ENCODE measurements around the gene COPS4.
"Not testable (repeated sequence)": the region's sequence is repeated elsewhere in the genome, so short reads cannot be mapped to it uniquely, and the experiment has no call there.

COPS4 gene

DNA sequence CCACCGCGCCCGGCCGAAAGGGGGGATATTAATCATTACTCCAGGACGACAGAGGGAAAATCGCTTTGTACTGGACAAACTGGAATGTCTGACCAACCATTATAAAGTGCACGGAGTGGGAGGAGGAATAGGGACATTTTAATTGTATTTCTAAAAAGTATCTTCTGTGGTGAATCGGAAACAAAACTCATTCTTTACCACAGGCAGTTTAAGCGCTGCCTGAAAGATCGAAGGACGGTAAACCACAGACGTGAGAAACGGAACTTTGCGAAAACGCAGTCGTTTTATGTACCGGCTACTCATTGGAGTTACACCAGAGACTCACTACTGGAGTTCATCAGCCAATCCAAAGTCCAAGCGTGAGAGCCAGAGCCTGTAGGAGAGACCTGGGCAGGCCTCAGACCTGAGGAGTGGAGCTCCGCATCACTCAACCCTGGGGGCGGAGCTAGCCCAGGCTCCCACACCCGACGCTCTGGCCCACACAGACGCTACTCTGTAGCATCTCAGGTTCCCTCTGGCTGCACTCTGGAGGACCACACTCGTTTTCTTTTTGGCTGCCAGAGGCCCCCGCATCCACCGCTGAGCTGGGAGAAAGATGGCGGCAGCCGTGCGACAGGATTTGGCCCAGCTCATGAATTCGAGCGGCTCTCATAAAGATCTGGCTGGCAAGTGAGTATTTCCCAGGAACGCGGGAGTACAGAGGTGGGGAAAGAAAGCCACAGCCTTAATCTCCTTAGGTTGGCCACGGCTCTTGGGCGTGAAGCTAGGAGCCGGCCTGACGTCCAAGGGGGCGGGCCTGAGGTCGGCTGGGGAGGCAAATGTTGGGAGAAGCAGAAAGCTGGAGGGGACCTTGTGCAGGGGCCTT, at the start of gene COPS4:
Gene COPS4, plus strand, starts transcription at position 554 of the 865 bp plus-strand sequence. Its CDS starts 42 bp downstream, at position 596.
- H3K27me3 Mint-ChIP-seq, result no peaks in the 10 kb centered on the region
- DNase-seq (ENCODE audit: low spot score in 2 of 2) (peak; percentile 81 to 94), ATAC-seq (replicated peaks; ENCODE audit: extremely low read depth, poor library complexity, severe bottlenecking) (peak; percentile 96)
- no peaks in the 10 kb centered on the region for H3K9me3 Mint-ChIP-seq
- peaks cover 26% of the 10 kb centered on the region for H3K4me1 Mint-ChIP-seq
- H3K36me3 Mint-ChIP-seq (ENCODE audit: insufficient read depth), result peaks cover 10% of the 10 kb centered on the region
- H3K27ac Mint-ChIP-seq (ENCODE audit: low read depth), result peak within 1 kb of the TSS; percentile 97
- peak within 1 kb of the TSS; percentile 96 for H3K4me3 Mint-ChIP-seq

GRCh38 chr4:82987519-82987918, 47.5 kb upstream of the COPS4 start:
- peaks cover 30% of the 10 kb centered on the region for H3K4me1 Mint-ChIP-seq
- H3K36me3 Mint-ChIP-seq (ENCODE audit: insufficient read depth), result peaks cover 13% of the 10 kb centered on the region
- ATAC-seq (replicated peaks; ENCODE audit: extremely low read depth, poor library complexity, severe bottlenecking); H3K27ac Mint-ChIP-seq (ENCODE audit: low read depth); H3K4me3 Mint-ChIP-seq; H3K27me3 Mint-ChIP-seq; H3K9me3 Mint-ChIP-seq; DNase-seq (ENCODE audit: low spot score in 2 of 2): not testable (repeated sequence)

DNA sequence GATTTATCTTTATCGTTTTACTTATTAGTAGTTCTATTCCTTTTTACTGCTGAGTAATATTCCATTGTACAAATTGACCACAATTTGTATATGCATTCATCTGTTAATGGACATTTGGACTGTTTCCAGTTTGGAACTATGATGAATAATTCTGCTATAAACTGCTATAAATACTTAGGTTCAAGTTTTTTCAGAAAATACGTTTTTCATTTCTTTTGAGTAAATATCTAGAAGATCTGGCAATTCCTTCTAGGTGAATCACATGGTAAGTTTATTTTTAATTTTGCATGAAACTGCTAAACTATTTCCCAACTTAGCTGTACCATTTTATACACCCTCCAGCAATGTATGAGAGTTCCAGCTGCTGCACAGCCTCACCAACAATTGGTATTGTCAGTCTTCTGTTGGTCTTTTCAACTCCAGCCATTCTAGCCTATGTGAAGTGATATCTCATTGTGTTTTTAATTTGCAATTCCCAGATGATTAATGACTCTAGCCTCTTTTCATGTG, 46.6 kb upstream of the COPS4 start:
- peaks cover 12% of the 10 kb centered on the region for H3K36me3 Mint-ChIP-seq (ENCODE audit: insufficient read depth)
- peaks cover 30% of the 10 kb centered on the region for H3K4me1 Mint-ChIP-seq
- H3K27me3 Mint-ChIP-seq, result no peaks in the 10 kb centered on the region
- no peak overlapping the region for H3K4me3 Mint-ChIP-seq
- H3K27ac Mint-ChIP-seq (ENCODE audit: low read depth), result no peak overlapping the region
- ATAC-seq (replicated peaks; ENCODE audit: extremely low read depth, poor library complexity, severe bottlenecking) (no peak), DNase-seq (ENCODE audit: low spot score in 2 of 2) (no peak)
- H3K9me3 Mint-ChIP-seq, result no peaks in the 10 kb centered on the region

GRCh38 chr4:82989575-82990429, 45.2 kb upstream of the COPS4 start:
- peaks cover 9% of the 10 kb centered on the region for H3K36me3 Mint-ChIP-seq (ENCODE audit: insufficient read depth)
- ATAC-seq (replicated peaks; ENCODE audit: extremely low read depth, poor library complexity, severe bottlenecking) (peak; percentile 67), DNase-seq (ENCODE audit: low spot score in 2 of 2) (no peak)

GRCh38 chr4:82994834-82995233, 40.1 kb upstream of the COPS4 start:
- Mint-ChIP-seq H3K27ac (ENCODE audit: low read depth) (no peak overlapping the region), H3K36me3 (ENCODE audit: insufficient read depth) (peaks cover 12% of the 10 kb centered on the region), H3K4me3 (no peak overlapping the region), H3K9me3 (no peaks in the 10 kb centered on the region), H3K27me3 (no peaks in the 10 kb centered on the region), H3K4me1 (peaks cover 23% of the 10 kb centered on the region)
- DNase-seq (ENCODE audit: low spot score in 2 of 2) (no peak), ATAC-seq (replicated peaks; ENCODE audit: extremely low read depth, poor library complexity, severe bottlenecking) (no peak)

More at GRCh38 chr4:82989575-82990429, 45.2 kb upstream of the COPS4 start:
- H3K4me3 Mint-ChIP-seq, result peak overlapping the region; percentile 65
- peak overlapping the region; percentile 85 for H3K27ac Mint-ChIP-seq (ENCODE audit: low read depth)
- H3K27me3 Mint-ChIP-seq, result no peaks in the 10 kb centered on the region
- no peaks in the 10 kb centered on the region for H3K9me3 Mint-ChIP-seq
- H3K4me1 Mint-ChIP-seq, result peaks cover 23% of the 10 kb centered on the region

DNA sequence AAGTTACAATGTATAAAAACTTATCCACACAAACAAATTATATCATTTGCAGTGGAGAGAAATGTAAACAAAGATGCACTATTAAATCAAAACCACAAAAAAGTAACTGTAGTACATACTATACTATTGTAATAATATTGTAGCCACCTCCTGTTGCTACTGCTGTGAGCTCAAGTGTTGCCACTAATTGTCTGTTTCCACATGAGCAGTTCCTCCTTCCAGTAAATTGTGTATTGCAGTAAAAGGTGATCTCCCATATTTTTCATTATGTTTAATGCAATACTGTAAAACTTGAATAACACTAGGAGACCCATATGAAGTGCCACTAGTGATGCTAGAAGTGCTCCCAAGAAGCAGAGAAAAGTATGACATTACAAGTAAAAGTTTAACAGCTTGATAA, 36.1 kb upstream of the COPS4 start:
- Mint-ChIP-seq H3K27ac (ENCODE audit: low read depth) (no peak overlapping the region), H3K36me3 (ENCODE audit: insufficient read depth) (peaks cover 9% of the 10 kb centered on the region), H3K4me1 (peaks cover 27% of the 10 kb centered on the region), H3K9me3 (no peaks in the 10 kb centered on the region), H3K4me3 (no peak overlapping the region), H3K27me3 (no peaks in the 10 kb centered on the region)
- ATAC-seq (replicated peaks; ENCODE audit: extremely low read depth, poor library complexity, severe bottlenecking) (no peak), DNase-seq (ENCODE audit: low spot score in 2 of 2) (no peak)

DNA sequence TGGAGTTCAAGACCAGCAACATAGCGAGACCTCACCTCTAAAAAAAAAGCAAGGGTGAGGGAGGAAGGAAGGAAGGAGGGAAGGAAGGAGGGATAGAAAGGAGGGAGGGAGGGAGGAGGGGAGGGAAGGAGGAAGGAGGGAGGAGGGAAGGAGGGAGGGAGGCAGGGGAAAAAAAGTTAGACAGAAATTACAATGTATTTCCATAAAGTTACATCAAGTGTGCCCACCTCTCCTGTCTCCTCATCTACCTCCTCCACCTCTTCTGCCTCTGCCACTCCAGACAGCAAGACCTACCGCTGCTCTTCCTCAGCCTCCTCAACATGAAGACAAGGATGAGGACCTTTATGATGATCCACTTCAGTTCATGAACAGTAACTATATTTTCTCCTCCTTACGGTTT, 32.7 kb upstream of the COPS4 start:
- Mint-ChIP-seq H3K36me3 (ENCODE audit: insufficient read depth) (peaks cover 6% of the 10 kb centered on the region), H3K4me1 (peaks cover 29% of the 10 kb centered on the region), H3K4me3 (no peak overlapping the region), H3K27me3 (no peaks in the 10 kb centered on the region), H3K9me3 (no peaks in the 10 kb centered on the region), H3K27ac (ENCODE audit: low read depth) (no peak overlapping the region)
- ATAC-seq (replicated peaks; ENCODE audit: extremely low read depth, poor library complexity, severe bottlenecking), result no peak
- DNase-seq (ENCODE audit: low spot score in 2 of 2), result no peak

GRCh38 chr4:83003044-83003791, 31.8 kb upstream of the COPS4 start:
- H3K27ac Mint-ChIP-seq (ENCODE audit: low read depth); H3K9me3 Mint-ChIP-seq; H3K4me3 Mint-ChIP-seq; DNase-seq (ENCODE audit: low spot score in 2 of 2); ATAC-seq (replicated peaks; ENCODE audit: extremely low read depth, poor library complexity, severe bottlenecking); H3K27me3 Mint-ChIP-seq; H3K36me3 Mint-ChIP-seq (ENCODE audit: insufficient read depth): not testable (repeated sequence)
- H3K4me1 Mint-ChIP-seq, result peaks cover 32% of the 10 kb centered on the region

DNA sequence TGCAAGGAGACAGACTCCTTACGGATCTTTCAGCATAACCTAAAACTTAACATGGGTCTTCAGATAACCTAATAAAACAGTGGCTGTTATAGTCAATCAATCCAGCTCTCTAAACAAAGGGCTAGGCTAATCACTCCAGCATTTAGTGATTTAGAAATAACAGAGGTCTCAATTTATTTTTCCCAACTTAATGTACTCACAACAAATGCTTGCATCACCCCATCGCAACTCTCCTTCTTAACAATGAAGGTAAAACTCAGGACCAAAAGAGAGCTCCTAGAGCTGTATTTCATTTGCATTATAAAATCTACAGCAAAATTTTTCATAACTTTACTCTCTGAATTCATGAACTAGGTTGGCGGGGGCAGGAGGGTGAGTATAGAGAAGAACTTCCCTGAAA, 25.5 kb upstream of the COPS4 start:
- DNase-seq (ENCODE audit: low spot score in 2 of 2) (no peak), ATAC-seq (replicated peaks; ENCODE audit: extremely low read depth, poor library complexity, severe bottlenecking) (no peak)
- Mint-ChIP-seq H3K27me3 (no peaks in the 10 kb centered on the region), H3K4me1 (peaks cover 62% of the 10 kb centered on the region), H3K9me3 (no peaks in the 10 kb centered on the region), H3K36me3 (ENCODE audit: insufficient read depth) (peaks cover 26% of the 10 kb centered on the region), H3K27ac (ENCODE audit: low read depth) (peak overlapping the region; percentile 99), H3K4me3 (peak overlapping the region; percentile 98)

- ATAC-seq (replicated peaks; ENCODE audit: extremely low read depth, poor library complexity, severe bottlenecking) (peak; percentile 11), DNase-seq (ENCODE audit: low spot score in 2 of 2) (no peak)
- Mint-ChIP-seq H3K27me3 (no peaks in the 10 kb centered on the region), H3K36me3 (ENCODE audit: insufficient read depth) (peaks cover 26% of the 10 kb centered on the region), H3K4me1 (peaks cover 62% of the 10 kb centered on the region), H3K27ac (ENCODE audit: low read depth) (peak overlapping the region; percentile 99), H3K4me3 (peak overlapping the region; percentile 98), H3K9me3 (no peaks in the 10 kb centered on the region)
These were observed 24.9 kb upstream of the COPS4 start for GRCh38 chr4:83010111-83010521.

DNA sequence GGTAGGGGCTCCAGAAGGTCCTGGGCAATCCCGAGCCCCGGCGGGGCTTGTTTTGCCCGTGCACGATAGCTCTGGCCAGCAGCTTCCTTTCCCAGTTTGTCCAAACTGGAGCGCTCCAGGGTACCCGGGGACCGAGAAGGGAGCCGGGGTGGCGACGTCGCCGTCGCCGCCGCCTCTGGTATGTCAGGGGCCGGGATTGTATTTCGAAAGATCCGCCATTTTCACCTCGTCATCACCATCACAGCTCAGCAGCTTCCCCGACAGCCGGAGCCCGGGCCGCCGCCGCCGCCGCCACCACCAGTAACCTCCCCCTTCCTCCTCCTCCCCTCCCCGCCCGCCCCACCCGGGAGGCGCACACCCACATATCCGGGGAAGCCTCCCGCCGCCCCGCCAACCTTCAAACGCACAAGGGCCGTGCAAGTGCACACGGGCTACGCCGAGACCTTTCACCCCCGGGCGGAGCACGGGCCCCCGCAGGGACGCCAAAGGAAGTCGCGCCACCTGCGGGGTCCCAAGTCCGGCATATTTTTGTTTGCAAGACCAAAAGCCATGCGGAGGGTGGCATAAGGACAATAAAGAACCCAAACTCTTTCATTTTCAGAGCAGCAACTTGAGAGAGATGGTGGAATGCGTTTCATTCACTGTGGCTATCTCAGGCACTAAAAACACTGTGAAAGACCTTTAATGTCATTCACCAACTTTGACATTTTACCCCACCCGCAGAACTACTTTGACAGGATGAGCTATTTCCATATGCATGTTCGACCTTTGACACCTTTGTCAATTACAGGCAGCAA, 24.3 kb upstream of the COPS4 start, which contains the start of gene LIN54:
Gene LIN54, minus strand, starts transcription at position 302 of the 797 bp plus-strand sequence. CDS start 25,979 bp downstream, outside the sequence.
- Mint-ChIP-seq H3K27me3 (no peaks in the 10 kb centered on the region), H3K9me3 (no peaks in the 10 kb centered on the region), H3K36me3 (ENCODE audit: insufficient read depth) (peaks cover 26% of the 10 kb centered on the region), H3K27ac (ENCODE audit: low read depth) (peak within 1 kb of the TSS; percentile 99), H3K4me3 (peak within 1 kb of the TSS; percentile 98), H3K4me1 (peaks cover 60% of the 10 kb centered on the region)
- ATAC-seq (replicated peaks; ENCODE audit: extremely low read depth, poor library complexity, severe bottlenecking), result peak; percentile 66
- DNase-seq (ENCODE audit: low spot score in 2 of 2), result peak; percentile 69 to 78
